Naive thymus-derived CD4-positive, alpha-beta T cell (primary cell): ENCODE measurements around the gene ZNF423. TPM values are rescaled to one million over a fixed set of nuclear protein-coding genes. Genes with fewer than 3 reads are reported as not detected.

Experiments used
- ATAC-seq: fragments of 150-1000 bp; cut with Tn5 transposase; 2 replicates; pipeline ENCODE4 v1.10.0; 2021; ENCODE audit warnings: mild to moderate bottlenecking, moderate library complexity
- CTCF ChIA-PET: fragments of 350-600 bp; sonication (Branson Sonifier 250); formaldehyde crosslinking; loops from one replicate; lab custom pipeline; 2021; ENCODE audit warnings: antibody characterized with exemption; lab: Charles Lee
- POLR2A ChIA-PET: fragments of 350-600 bp; sonication (Branson Sonifier 250); formaldehyde crosslinking; loops from one replicate; lab custom pipeline; 2021; ENCODE audit warnings: antibody characterized with exemption, inconsistent platforms; lab: Charles Lee
- DNase-seq, 9 donors: peaks; one replicate each; pipeline versions ENCODE4 v3.0.0 to v3.0.0-alpha.2; 2020 to 2022; ENCODE audit warnings: mixed read lengths in 1 of 9
- H3K27ac ChIP-seq: one replicate; pipeline ENCODE4 v1.7.0; 2013; ENCODE audit warnings: mild to moderate bottlenecking, low read depth, low read length, moderate library complexity
- H3K27me3 ChIP-seq, 2 donors: one replicate each; pipeline ENCODE4 v1.7.0; 2013; ENCODE audit warnings: low read length in 2 of 2, mild to moderate bottlenecking in 2 of 2, moderate library complexity in 2 of 2; ENCODE audit not compliant: control insufficient read depth in 2 of 2, insufficient read depth in 2 of 2
- H3K36me3 ChIP-seq, 3 experiments: 1 replicate in 2 of 3; 2 replicates in 1 of 3; pipeline ENCODE4 v1.7.0; 2013; ENCODE audit warnings: low read length in 3 of 3, mild to moderate bottlenecking in 3 of 3, moderate library complexity in 1 of 3; ENCODE audit not compliant: insufficient read depth in 3 of 3, control insufficient read depth in 2 of 3
- H3K4me1 ChIP-seq, 2 donors: one replicate each; pipeline ENCODE4 v1.7.0; 2013; ENCODE audit warnings: low read length in 2 of 2, mild to moderate bottlenecking in 2 of 2, moderate library complexity in 1 of 2; ENCODE audit not compliant: control insufficient read depth in 2 of 2, insufficient read depth in 2 of 2
- H3K4me3 ChIP-seq: 2 replicates; pipeline ENCODE4 v1.7.0; 2013; ENCODE audit warnings: mild to moderate bottlenecking, low read length
- H3K9me3 ChIP-seq, 3 experiments: 1 replicate in 2 of 3; 2 replicates in 1 of 3; pipeline ENCODE4 v1.7.0; 2013; ENCODE audit warnings: low read length in 3 of 3; ENCODE audit not compliant: control insufficient read depth in 2 of 3
- H3K27ac Mint-ChIP-seq, 9 donors: one replicate each; pipeline ENCODE4 v1.8.0; 2020 to 2022; ENCODE audit warnings: mixed read lengths in 9 of 9, mild to moderate bottlenecking in 8 of 9, moderate library complexity in 5 of 9, inconsistent platforms in 2 of 9
- H3K27me3 Mint-ChIP-seq, 5 donors: one replicate each; pipeline ENCODE4 v1.8.0; 2021 to 2022; ENCODE audit warnings: mixed read lengths in 5 of 5, mild to moderate bottlenecking in 1 of 5
- H3K36me3 Mint-ChIP-seq, 5 donors: one replicate each; pipeline ENCODE4 v1.8.0; 2020 to 2022; ENCODE audit warnings: mixed read lengths in 5 of 5, mild to moderate bottlenecking in 3 of 5, inconsistent platforms in 1 of 5
- H3K4me1 Mint-ChIP-seq, 7 donors: one replicate each; pipeline ENCODE4 v1.8.0; 2020 to 2022; ENCODE audit warnings: mixed read lengths in 7 of 7, mild to moderate bottlenecking in 3 of 7, inconsistent platforms in 1 of 7
- H3K4me3 Mint-ChIP-seq, 10 donors: one replicate each; pipeline ENCODE4 v1.8.0; 2020 to 2022; ENCODE audit warnings: mild to moderate bottlenecking in 10 of 10, mixed read lengths in 10 of 10, moderate library complexity in 6 of 10, inconsistent platforms in 2 of 10
- H3K9me3 Mint-ChIP-seq, 11 donors: one replicate each; pipeline ENCODE4 v1.8.0; 2020 to 2022; ENCODE audit warnings: mixed read lengths in 11 of 11, mild to moderate bottlenecking in 4 of 11, inconsistent platforms in 1 of 11, moderate library complexity in 1 of 11
- intact Hi-C, 2 donors: fragments of 100-400 bp; cut with micrococcal nuclease; formaldehyde crosslinking; loops; one replicate each; pipeline ENCODE4 v1.15.1; 2023
- polyA plus RNA-seq, 2 donors: library from polyadenylated mRNA; unstranded; fragments of 300-500 nt; fragmentation: Illumina TruSeq; gene quantifications; one replicate each; pipeline ENCODE4 v1.2.3, GENCODE V29; 2021
- total RNA-seq, 6 experiments: library from RNA in 5 of 6; stranded (reverse) in 5 of 6; gene quantifications; 1 replicate in 5 of 6; 2 replicates in 1 of 6; pipeline ENCODE4 v1.2.3 and lab custom pipeline; 2021 to 2026

Gene ZNF423
- total and polyA plus RNA-seq, 7 experiments from 2014 or later = not detected

DNA sequence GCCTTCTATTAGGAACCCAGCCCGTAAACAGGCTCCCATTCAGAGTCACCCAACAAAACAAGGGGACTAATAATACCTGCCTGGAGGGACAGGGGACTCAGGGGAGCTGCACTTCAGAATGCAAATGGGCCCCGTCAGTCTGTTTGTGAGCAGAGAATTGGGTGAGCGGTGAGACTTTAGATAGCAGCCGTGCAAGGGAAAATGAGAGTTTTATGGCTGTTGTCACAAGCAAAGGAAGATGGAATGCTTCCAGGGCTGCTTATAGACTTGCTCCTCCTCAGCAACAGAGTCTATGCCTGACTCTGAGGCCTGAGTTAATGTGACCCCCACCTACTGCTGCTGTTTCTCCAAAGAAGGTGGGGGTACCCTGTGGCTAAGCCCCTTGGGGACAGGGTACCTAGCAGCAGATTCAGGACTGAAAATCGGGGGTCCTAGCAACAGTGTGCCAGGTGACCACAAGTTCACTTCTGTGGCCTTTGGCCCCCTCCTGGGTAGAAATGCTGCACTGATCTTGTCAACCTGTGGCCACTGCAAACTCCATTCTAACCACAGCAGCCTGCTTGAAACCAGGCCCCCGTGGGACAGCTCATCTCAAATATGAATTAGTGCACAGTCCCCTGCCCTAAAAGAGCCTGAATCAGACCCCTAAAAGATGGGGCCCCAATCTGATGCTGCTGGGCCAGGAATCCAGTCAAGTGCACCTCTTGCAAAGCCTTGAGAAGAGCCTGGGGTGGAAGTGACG, 355.9 kb downstream of the ZNF423 start:
- no peak for ATAC-seq
- Histone ChIP-seq H3K27me3 (no peaks in the 10 kb centered on the region), H3K4me1 (no peaks in the 10 kb centered on the region), H3K4me3 (no peak overlapping the region), H3K27ac (no peak overlapping the region), H3K36me3 (no peaks in the 10 kb centered on the region), H3K9me3 (no peaks in the 10 kb centered on the region)
- CTCF ChIA-PET = no interaction called here
- intact Hi-C loops = no loop called here
- Mint-ChIP-seq H3K4me3 (no peak overlapping the region), H3K27ac (no peak overlapping the region), H3K27me3 (peaks cover 0 to 9% (median 0%) of the 10 kb centered on the region in 5 donors), H3K4me1 (peaks cover 2 to 14% (median 9%) of the 10 kb centered on the region in 7 donors), H3K9me3 (peaks cover 0 to 3% (median 0%) of the 10 kb centered on the region in 11 donors), H3K36me3 (no peaks in the 10 kb centered on the region)
- POLR2A ChIA-PET = no interaction called here
- no peak for DNase-seq

DNA sequence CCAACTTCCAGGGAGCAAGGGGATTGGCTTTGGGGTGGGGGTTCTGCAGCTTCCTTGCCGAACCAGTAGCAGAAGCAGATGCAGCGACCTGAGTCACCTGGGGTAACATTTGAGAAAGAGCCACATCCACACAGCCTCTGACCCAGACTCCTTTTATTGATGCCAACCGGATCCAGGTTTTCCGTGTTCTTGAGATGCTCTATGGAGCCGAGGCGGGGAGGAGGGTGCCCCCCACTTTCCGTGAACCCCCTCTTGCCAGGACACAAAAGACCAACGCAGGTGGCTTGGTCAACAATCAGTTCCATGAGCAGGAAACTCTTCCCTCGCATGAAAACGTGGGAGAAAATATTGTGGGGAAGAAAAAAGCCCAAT, 356.5 kb downstream of the ZNF423 start:
- CTCF ChIA-PET = no interaction called here

DNA sequence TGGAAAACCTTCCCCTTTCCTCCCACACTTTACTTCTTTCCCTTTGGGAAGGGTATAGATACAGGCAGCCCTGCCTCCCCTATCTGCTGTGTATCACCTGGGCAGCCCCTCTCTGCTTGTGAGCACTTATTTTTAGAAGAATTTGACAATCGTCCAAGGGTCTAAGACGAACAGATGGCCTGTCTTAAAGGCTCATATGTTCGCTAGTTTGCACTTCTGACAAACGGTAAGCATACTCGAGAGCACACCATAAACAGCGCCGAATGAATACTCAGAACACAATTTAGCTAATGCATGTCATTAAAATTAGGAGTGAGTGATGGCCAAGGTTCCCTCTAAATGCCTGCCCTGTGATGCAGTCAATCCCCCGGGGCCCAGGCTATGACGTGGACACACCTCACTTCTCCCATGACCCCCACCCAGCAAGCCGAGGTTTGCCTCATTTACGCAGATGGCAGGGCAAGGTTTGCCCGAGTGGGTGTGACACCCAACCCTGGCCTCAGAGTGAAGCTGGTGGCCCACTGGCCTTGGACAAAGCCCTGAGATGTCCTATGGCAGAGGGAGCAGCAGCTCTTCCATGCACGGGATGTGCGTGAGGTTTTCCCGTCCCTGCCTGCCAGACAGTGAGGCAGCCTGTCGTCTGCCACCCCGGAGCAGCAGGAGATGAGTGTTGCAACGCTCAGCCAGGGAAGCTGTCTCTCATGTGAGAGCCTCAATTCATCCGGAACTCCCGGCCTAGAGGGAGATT, 357.1 kb downstream of the ZNF423 start:
- no peak for DNase-seq
- CTCF ChIA-PET = no interaction called here
- POLR2A ChIA-PET = no interaction called here
- Histone ChIP-seq H3K27me3 (no peaks in the 10 kb centered on the region), H3K9me3 (no peaks in the 10 kb centered on the region), H3K27ac (no peak overlapping the region), H3K4me3 (no peak overlapping the region), H3K4me1 (no peaks in the 10 kb centered on the region), H3K36me3 (no peaks in the 10 kb centered on the region)
- no peak overlapping the region for H3K27ac Mint-ChIP-seq
- H3K4me3 Mint-ChIP-seq = no peak overlapping the region
- H3K4me1 Mint-ChIP-seq = peaks cover 2 to 12% (median 9%) of the 10 kb centered on the region in 7 donors
- no peak for ATAC-seq
- peaks cover 0 to 9% (median 0%) of the 10 kb centered on the region in 5 donors for H3K27me3 Mint-ChIP-seq
- intact Hi-C loops = no loop called here
- H3K9me3 Mint-ChIP-seq = peaks cover 0 to 3% (median 0%) of the 10 kb centered on the region in 11 donors
- H3K36me3 Mint-ChIP-seq = no peaks in the 10 kb centered on the region

More for the DNA sequence above, 356.5 kb downstream of the ZNF423 start:
- H3K9me3 ChIP-seq = no peaks in the 10 kb centered on the region
- Mint-ChIP-seq H3K9me3 (peaks cover 0 to 3% (median 0%) of the 10 kb centered on the region in 11 donors), H3K27ac (no peak overlapping the region), H3K27me3 (peaks cover 0 to 9% (median 0%) of the 10 kb centered on the region in 5 donors), H3K4me3 (no peak overlapping the region), H3K36me3 (no peaks in the 10 kb centered on the region), H3K4me1 (peaks cover 2 to 14% (median 9%) of the 10 kb centered on the region in 7 donors)
- H3K27ac ChIP-seq = no peak overlapping the region
- no peak for DNase-seq
- no peak for ATAC-seq
- POLR2A ChIA-PET = no interaction called here
- no peak overlapping the region for H3K4me3 ChIP-seq
- intact Hi-C loops = no loop called here
- H3K36me3 ChIP-seq = no peaks in the 10 kb centered on the region
- no peaks in the 10 kb centered on the region for H3K4me1 ChIP-seq
- no peaks in the 10 kb centered on the region for H3K27me3 ChIP-seq

DNA sequence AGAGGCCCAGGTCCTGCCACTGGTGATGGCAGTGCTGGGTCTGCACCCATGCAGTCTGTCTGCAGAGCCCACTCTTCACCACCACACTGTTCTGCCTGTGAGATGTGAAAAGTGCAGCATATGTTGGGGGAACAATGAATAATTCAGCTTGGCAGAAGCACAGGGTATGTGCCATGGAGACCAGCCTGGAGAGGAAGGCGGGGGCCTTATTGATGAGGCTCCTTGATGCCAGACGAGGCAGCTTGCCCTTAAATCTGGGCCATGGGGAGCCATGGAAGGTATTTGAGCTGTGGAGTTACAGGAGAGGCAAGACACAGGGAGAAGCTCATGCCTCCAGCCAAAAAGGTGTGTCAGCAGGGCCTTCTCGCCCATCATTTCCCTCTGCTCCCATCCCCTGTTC, 357.6 kb downstream of the ZNF423 start:
- Mint-ChIP-seq H3K4me3 (no peak overlapping the region), H3K9me3 (peaks cover 0 to 3% (median 0%) of the 10 kb centered on the region in 11 donors), H3K27ac (no peak overlapping the region), H3K36me3 (no peaks in the 10 kb centered on the region), H3K4me1 (peaks cover 0 to 11% (median 4%) of the 10 kb centered on the region in 7 donors), H3K27me3 (peaks cover 0 to 9% (median 0%) of the 10 kb centered on the region in 5 donors)
- H3K4me3 ChIP-seq = no peak overlapping the region
- intact Hi-C loops = no loop called here
- DNase-seq = no peak
- no peak for ATAC-seq
- no peaks in the 10 kb centered on the region for H3K4me1 ChIP-seq
- H3K27ac ChIP-seq = no peak overlapping the region
- ChIA-PET CTCF (no interaction called here), POLR2A (no interaction called here)
- no peaks in the 10 kb centered on the region for H3K9me3 ChIP-seq
- no peaks in the 10 kb centered on the region for H3K27me3 ChIP-seq
- no peaks in the 10 kb centered on the region for H3K36me3 ChIP-seq

DNA sequence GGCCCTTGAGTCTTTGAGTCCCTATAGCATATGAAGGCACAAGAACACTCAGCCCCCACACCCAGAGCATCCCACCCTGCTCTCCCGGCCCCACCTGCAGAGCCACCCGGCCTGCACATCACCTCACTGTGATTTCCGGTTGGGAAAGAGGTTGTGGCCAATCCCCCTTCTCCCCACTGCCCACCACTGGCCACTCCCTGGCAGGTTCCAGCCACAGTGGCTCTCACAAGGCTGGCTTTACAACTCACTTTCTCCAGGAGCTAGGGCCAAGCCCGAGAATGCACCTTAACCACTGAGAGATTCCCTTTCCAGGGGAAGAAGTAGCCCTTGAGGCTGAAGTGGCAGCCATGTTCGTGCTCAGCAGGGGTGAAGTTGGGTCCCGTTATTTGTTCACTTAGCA, 358.4 kb downstream of the ZNF423 start:
- Histone ChIP-seq H3K9me3 (no peaks in the 10 kb centered on the region), H3K4me1 (no peaks in the 10 kb centered on the region), H3K36me3 (no peaks in the 10 kb centered on the region), H3K27ac (no peak overlapping the region), H3K27me3 (no peaks in the 10 kb centered on the region), H3K4me3 (no peak overlapping the region)
- DNase-seq (no peak), ATAC-seq (no peak)
- no peak overlapping the region for H3K4me3 Mint-ChIP-seq
- peaks cover 0 to 3% (median 0%) of the 10 kb centered on the region in 11 donors for H3K9me3 Mint-ChIP-seq
- intact Hi-C loops = no loop called here
- H3K36me3 Mint-ChIP-seq = no peaks in the 10 kb centered on the region
- no peak overlapping the region for H3K27ac Mint-ChIP-seq
- ChIA-PET POLR2A (no interaction called here), CTCF (no interaction called here)
- H3K27me3 Mint-ChIP-seq = peaks cover 0 to 9% (median 0%) of the 10 kb centered on the region in 5 donors
- peaks cover 0 to 9% (median 0%) of the 10 kb centered on the region in 7 donors for H3K4me1 Mint-ChIP-seq

DNA sequence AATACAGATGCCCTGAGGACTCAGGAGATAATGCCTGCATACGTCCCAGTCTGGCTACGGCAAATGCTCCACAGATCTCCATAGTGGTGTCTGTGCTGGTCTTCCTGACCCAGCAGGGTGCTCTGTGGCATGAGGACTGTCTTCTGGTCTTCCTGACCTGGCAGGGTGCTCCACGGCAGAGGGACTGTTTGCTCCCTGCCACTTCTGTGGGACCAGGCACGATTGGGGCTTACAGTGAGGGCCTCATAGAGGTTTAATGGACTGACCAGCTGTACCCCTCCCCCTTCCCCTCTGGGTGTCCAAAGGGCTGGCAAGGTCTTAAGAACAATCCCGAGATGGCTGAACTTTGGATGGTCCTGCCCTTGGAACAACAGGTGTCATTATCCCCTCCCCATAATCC, 359.3 kb downstream of the ZNF423 start:
- H3K27ac ChIP-seq = no peak overlapping the region
- H3K27me3 ChIP-seq = no peaks in the 10 kb centered on the region
- no peaks in the 10 kb centered on the region for H3K9me3 ChIP-seq
- no peaks in the 10 kb centered on the region for H3K36me3 ChIP-seq
- intact Hi-C loops = no loop called here
- no peaks in the 10 kb centered on the region for H3K4me1 ChIP-seq
- no peak overlapping the region for H3K4me3 ChIP-seq
- DNase-seq = no peak
- ChIA-PET CTCF (no interaction called here), POLR2A (no interaction called here)
- Mint-ChIP-seq H3K4me3 (no peak overlapping the region), H3K9me3 (peaks cover 0 to 3% (median 0%) of the 10 kb centered on the region in 11 donors), H3K27ac (peak overlapping the region in 2 of 9 donors; percentile 30 to 75), H3K4me1 (peaks cover 0 to 9% (median 0%) of the 10 kb centered on the region in 7 donors), H3K27me3 (peaks cover 0 to 5% (median 0%) of the 10 kb centered on the region in 5 donors), H3K36me3 (no peaks in the 10 kb centered on the region)
- ATAC-seq = no peak
